Astrocyte (in vitro differentiated cells and primary cell): ENCODE measurements around the gene ADGRA1.

Experiments used
- CTCF ChIP-seq: IDR thresholded peaks from 2 replicates; pipeline ENCODE4 v1.5.1; 2011; ENCODE audit warnings: low read depth, mild to moderate bottlenecking, inconsistent platforms, low read length, moderate library complexity; ENCODE audit not compliant: insufficient read depth
- EZH2 ChIP-seq: IDR thresholded peaks from 2 replicates; pipeline ENCODE4 v1.6.1; 2012; ENCODE audit warnings: mild to moderate bottlenecking, low read length, inconsistent platforms; ENCODE audit not compliant: insufficient read depth

DNA sequence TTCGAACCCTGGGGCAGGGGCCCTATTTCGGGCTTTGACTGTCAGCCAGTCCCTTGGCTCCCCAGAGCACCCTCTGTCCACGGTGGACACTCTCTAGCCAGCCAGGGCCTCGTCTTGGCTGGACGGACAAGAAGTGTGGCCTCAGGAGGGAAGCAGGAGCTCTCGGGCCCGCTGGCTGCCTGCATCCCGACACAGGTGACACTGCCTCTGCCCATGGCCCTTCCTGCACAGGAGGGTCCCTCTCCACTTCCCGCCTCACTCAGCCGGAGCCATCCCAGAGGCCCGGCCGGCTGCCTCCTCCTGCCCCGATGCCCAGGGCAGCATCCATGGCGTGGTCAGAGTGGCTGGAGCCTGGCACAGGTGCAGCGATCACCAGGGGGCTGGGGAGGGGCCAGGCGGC lies 7.9 kb downstream of the ADGRA1 start:
- TF ChIP-seq CTCF = no peak
- no peak for TF ChIP-seq EZH2
